HG03045 (cell line): ENCODE measurements around the gene TEKT4.
"Not testable (repeated sequence)": the region's sequence is repeated elsewhere in the genome, so short reads cannot be mapped to it uniquely, and the experiment has no call there.

Experiments
- ATAC-seq: cut with Tn5 transposase; IDR thresholded peaks from one replicate; pipeline ENCODE4 v1.9.1; 2021; ENCODE audit warnings: mild to moderate bottlenecking, moderate library complexity; ENCODE audit not compliant: unreplicated experiment

Gene TEKT4

GRCh38 chr2:94871226-94872087 lies at the start of gene TEKT4:
Gene TEKT4 (plus strand): TSS chr2:94871430. CDS start chr2:94871580, 150 bp downstream.
- ATAC-seq, result no peak

- ATAC-seq, result not testable (repeated sequence)
Measured at GRCh38 chr2:94839224-94839623, 32.0 kb upstream of the TEKT4 start.

GRCh38 chr2:94856856-94857255 lies 14.4 kb upstream of the TEKT4 start:
- ATAC-seq, result not testable (repeated sequence)

GRCh38 chr2:94857367-94858162 lies 13.7 kb upstream of the TEKT4 start:
- not testable (repeated sequence) for ATAC-seq

- not testable (repeated sequence) for ATAC-seq
Measured at GRCh38 chr2:94858163-94858888, 12.9 kb upstream of the TEKT4 start.

GRCh38 chr2:94861308-94862152 lies 9.7 kb upstream of the TEKT4 start:
- no peak for ATAC-seq

GRCh38 chr2:94862903-94863302 lies 8.3 kb upstream of the TEKT4 start:
- not testable (repeated sequence) for ATAC-seq

- no peak for ATAC-seq
Measured at GRCh38 chr2:94869131-94869530, 2.1 kb upstream of the TEKT4 start.

GRCh38 chr2:94869552-94870439 lies 1.4 kb upstream of the TEKT4 start:
- ATAC-seq, result no peak

GRCh38 chr2:94870440-94871225 lies 597 bp upstream of the TEKT4 start:
- no peak for ATAC-seq

GRCh38 chr2:94872088-94872618 lies 923 bp downstream of the TEKT4 start:
- no peak for ATAC-seq

- ATAC-seq, result no peak
Measured at GRCh38 chr2:94872676-94873361, 1.6 kb downstream of the TEKT4 start.

- ATAC-seq, result no peak
Measured at GRCh38 chr2:94873362-94874276, 2.4 kb downstream of the TEKT4 start.

GRCh38 chr2:94874277-94874997 lies 3.2 kb downstream of the TEKT4 start:
- peak; percentile 52 for ATAC-seq

GRCh38 chr2:94875064-94875819 lies 4.0 kb downstream of the TEKT4 start:
- ATAC-seq, result no peak
